ENCODE results near the gene PEX16.

The PEX16 gene

DNA sequence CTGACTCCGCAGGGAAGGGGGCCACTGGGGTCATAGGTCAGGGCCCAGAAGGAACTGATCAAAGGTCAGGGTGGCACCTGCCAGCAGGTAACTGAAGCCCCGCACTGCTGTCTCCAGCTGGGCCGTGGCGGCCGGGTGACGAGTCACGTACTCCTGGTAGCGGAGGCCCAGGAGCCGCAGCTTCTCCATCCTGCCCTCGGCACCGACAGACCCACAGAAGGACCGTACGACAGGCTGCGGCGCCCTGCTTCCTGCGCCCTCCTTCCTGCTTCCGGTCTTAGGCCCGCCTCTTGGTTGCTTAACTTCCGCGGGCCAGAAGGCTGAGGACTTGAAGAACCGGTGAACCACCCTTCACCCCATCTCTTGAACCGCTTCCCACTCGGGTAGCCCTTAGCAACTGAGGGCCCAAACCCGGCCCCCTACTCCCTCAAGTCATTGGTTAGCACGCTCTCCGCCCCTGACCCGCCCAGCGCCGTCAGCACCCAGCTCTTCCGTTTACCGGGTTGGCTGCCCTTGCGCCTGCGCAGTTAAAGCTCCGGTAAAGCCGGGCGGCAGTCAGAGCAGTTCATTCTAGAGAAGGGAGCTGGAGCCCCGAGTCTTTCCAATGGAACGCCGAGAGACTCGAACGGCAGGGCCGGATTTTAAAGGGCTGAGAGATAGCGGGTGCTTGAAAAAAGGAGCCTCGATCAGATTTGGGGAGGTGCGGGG, at the start of gene PEX16:
TSS of gene PEX16 (minus strand) at position 255 of the 708 bp plus-strand sequence. CDS start at position 189, 66 bp downstream.
- H3K4me3 ChIP-seq = peak within 1 kb of the TSS; percentile 83
- TF ChIP-seq, protein P1, sequence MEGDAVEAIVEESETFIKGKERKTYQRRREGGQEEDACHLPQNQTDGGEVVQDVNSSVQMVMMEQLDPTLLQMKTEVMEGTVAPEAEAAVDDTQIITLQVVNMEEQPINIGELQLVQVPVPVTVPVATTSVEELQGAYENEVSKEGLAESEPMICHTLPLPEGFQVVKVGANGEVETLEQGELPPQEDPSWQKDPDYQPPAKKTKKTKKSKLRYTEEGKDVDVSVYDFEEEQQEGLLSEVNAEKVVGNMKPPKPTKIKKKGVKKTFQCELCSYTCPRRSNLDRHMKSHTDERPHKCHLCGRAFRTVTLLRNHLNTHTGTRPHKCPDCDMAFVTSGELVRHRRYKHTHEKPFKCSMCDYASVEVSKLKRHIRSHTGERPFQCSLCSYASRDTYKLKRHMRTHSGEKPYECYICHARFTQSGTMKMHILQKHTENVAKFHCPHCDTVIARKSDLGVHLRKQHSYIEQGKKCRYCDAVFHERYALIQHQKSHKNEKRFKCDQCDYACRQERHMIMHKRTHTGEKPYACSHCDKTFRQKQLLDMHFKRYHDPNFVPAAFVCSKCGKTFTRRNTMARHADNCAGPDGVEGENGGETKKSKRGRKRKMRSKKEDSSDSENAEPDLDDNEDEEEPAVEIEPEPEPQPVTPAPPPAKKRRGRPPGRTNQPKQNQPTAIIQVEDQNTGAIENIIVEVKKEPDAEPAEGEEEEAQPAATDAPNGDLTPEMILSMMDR (IDR thresholded peaks at IDR 0.05) = no peak
- DNase-seq (ENCODE audit: low spot score) = peak; percentile 99
- H3K27ac ChIP-seq = peak within 1 kb of the TSS; percentile 90 to 92

DNA sequence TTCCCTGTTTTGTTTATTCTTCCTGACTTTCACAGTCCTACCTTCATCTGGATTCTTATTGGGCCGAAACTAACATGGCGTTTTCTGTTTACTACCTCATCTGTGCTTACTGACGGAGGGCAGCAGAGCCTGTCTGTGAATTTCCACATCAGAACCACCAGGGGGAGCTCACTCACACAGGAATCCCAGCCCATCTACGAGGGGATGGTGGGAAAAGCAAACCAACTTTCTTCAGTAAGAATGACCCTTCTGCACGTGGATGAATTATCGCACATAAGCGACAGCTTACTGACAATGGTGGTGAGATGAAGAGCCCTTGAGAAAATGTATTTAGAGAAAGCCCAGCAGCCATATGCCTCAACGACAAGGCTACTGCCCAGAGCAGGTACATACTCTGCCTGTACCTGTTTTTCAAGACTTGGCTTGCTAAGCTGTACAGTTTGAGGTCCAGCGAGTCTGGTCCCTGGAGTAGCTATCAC, 47.3 kb upstream of the PEX16 start:
- Histone ChIP-seq H3K27ac (no peak overlapping the region), H3K4me3 (no peak overlapping the region)
- TF ChIP-seq, protein P1 (IDR thresholded peaks at IDR 0.05) = peak; percentile 54
- no peak for DNase-seq (ENCODE audit: low spot score)

DNA sequence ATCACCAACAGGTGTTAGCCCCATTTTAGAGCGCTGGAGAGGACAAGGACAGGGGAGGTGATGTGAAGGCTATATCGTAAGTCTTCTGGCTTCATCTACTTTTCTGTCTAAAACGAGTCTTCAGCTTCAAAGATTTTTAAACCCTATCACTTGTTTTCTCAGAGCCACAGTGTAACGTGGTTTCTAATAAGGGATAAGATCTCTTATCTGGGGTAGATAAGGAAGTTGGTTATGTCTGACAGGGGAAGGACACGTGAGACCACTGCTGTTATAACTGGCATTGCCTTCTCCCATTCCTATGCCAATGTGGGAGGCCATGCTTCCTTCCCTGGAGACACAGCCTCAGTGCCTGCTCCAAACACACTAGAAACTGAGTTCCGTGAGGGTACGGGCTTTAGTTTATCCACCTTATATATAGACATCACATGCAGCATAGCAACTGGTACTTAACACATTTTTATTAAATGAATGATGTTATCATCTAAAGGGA, 44.1 kb upstream of the PEX16 start:
- Histone ChIP-seq H3K4me3 (no peak overlapping the region), H3K27ac (no peak overlapping the region)
- TF ChIP-seq, protein P1 (IDR thresholded peaks at IDR 0.05) = no peak
- DNase-seq (ENCODE audit: low spot score) = no peak

DNA sequence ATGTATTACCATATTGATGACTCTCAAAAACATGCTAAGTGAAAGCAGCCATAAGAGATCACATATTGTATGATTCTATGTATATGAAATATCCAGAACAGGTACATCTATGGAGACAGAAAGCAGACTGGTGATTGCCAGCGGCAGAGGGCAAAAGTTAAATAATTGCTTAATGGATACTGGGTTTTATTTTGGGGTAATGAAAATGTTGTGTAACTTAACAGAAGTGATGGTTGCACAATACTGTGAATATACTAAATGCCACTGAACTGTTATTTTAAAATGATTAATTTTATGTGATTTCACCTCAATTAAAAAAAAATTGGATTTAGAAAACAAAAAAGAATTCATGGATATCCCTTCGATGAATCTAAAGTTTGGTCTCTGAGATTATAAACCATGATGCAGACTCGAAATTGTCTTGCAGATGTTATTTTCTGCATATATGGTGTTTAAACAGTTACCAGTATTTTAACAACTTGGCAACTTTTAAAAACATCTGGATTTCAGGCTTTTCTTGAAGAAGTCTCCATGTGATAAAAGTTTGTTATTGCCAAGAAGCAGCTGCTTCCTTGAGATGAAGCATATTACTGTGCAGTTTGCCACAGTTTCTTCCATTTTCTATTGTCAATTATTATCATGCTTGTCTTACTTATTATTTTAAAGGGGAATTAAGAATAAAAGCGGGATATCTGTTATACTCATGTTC, 42.9 kb upstream of the PEX16 start:
- TF ChIP-seq, protein P1 (IDR thresholded peaks at IDR 0.05) = no peak
- no peak for DNase-seq (ENCODE audit: low spot score)
- no peak overlapping the region for H3K4me3 ChIP-seq
- H3K27ac ChIP-seq = no peak overlapping the region

DNA sequence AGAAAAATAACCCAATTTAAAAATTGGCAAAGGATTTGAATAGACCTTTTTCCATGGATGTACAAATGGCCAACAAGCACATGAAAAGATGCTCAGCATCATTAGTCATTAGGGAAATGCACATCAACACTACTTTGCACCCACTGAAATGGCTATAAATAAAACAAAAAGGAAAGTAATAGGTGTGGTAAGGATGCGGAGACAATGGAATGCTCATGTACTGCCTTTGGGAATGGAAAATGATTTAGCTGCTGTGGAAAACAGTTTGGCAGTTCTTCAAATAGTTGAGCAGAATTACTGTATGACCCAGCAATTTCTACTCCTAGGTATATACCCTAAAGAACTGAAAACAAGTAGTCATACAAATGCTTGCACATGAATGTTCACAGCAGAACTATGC, 42.2 kb upstream of the PEX16 start:
- TF ChIP-seq, protein P1 (IDR thresholded peaks at IDR 0.05) = no peak
- Histone ChIP-seq H3K4me3 (no peak overlapping the region), H3K27ac (no peak overlapping the region)
- no peak for DNase-seq (ENCODE audit: low spot score)

DNA sequence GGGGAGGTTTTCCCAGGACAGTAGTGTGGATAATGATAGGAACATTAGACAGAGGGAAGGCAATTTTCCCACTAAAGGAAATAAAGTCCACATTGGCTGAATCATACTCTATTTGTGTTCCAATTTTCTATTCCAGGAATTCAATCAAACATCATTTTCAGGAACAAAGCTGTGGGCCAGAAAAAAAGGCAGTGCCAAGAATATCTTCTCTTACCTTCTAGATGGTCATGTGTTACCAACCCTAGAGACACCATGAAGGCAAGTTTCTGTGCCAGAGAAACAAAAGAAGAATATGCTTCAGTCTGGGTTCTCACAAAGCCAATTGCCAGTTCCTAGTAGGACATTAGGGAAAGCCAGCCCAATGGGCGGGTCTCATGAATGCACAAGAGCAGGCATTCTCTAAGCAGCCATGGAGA, 32.3 kb upstream of the PEX16 start:
- DNase-seq (ENCODE audit: low spot score) = no peak
- no peak overlapping the region for H3K27ac ChIP-seq
- TF ChIP-seq, protein P1 (IDR thresholded peaks at IDR 0.05) = no peak
- H3K4me3 ChIP-seq = no peak overlapping the region

Data from coronary artery (tissue), 2 donors.